D721Med (cell line): ENCODE measurements around the gene IRAK1.

Experiments used
- DNase-seq: peaks from one replicate; pipeline ENCODE4 v3.0.0; 2011; ENCODE audit warnings: low spot score; ENCODE audit not compliant: insufficient read length
- FAIRE-seq: peaks from 2 replicates; lab custom pipeline; 2011; peaks lifted over from hg19 to GRCh38; lab: Jason Lieb, UNC
- CTCF ChIP-seq: IDR thresholded peaks from 2 replicates; pipeline ENCODE4 v1.5.1; 2012; ENCODE audit warnings: mild to moderate bottlenecking, control low read depth; ENCODE audit not compliant: insufficient read depth; ENCODE audit errors: missing control alignments

Gene IRAK1

GRCh38 chrX:154049209-154050112 is 29.8 kb upstream of the IRAK1 start:
- TF ChIP-seq CTCF: no peak
- no peak for DNase-seq

DNA sequence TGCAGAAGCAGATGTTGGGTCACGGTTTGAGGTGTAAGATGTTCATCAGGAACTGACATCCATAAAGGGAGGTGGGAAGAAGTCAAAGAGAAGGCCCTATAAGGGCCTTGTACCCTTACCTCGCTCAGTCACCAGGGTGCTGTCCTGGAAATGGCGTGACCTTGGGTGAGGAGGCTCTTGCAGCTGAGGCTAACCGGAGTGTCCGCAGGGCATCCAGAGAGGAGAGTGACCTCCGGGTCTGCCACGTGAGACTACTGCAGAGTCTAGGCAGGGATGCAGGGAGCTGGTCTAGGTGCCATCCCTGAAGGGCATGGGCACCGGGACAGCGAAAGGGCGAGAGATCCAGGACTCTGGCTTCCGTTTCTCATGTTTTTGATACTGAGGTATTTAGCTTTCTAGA is 28.7 kb upstream of the IRAK1 start:
- FAIRE-seq (no peak), DNase-seq (no peak)
- no peak for TF ChIP-seq CTCF

More at GRCh38 chrX:154049209-154050112, 29.8 kb upstream of the IRAK1 start:
- FAIRE-seq: no peak

- no peak for DNase-seq
- TF ChIP-seq CTCF: no peak
- no peak for FAIRE-seq
These were observed 27.4 kb upstream of the IRAK1 start for GRCh38 chrX:154046940-154047610.

DNA sequence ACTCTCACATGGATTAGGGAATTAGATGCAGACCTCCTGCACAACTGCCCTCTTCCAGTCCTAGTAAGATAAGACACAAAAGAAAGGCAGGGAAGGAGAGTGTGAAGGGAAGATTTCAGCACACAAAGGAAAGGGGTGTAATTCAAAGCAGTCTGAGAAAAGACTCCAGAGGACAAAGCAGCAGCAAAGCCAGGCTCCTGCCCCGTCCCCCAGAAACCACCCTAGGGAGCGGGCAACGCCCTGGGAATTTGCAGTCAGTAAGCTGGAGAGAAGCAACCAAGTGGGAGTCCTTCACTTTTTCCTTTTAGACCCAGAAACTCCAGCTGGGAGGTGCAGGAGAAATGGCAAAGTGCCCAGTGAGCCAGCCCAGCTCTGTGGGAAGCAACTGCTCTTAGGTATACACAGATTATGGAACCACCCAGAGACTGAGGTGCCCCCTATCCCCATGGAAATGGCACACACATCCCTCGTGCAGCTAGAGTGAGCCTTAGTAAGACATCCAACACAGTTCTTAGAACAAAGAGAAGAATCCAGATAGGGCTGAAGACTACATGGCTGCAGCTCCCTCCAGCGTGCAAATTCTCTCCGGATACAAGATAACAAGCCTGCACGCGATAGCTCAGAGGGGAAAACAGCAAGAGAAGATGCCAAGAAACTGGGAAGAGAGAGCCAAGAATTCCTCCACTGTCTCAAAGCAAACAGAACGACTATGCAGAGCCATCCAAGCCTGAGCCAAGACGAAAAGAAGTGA is 26.5 kb upstream of the IRAK1 start:
- no peak for FAIRE-seq

DNA sequence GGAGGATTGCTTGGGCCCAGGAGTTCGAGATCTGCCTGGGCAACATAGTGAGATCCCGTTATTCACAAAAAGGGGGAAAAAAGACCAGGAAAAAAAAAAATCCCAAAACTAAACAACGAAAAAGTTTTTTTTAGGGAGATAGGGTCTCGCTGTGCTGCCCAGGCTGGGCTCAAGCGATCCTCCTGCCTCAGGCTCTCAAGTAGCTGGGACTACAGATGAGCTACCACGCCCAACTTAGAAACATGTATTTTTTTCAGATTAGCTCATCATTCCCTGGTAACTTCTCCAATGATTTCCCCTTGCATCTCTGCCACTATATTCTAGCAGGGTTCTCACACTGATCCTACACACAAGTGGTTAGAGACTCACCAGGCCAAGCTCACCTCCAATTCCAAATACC is 24.4 kb upstream of the IRAK1 start:
- FAIRE-seq: no peak
- no peak for DNase-seq
- no peak for TF ChIP-seq CTCF

More for the DNA sequence above, 26.5 kb upstream of the IRAK1 start:
- no peak for TF ChIP-seq CTCF
- DNase-seq: no peak

DNA sequence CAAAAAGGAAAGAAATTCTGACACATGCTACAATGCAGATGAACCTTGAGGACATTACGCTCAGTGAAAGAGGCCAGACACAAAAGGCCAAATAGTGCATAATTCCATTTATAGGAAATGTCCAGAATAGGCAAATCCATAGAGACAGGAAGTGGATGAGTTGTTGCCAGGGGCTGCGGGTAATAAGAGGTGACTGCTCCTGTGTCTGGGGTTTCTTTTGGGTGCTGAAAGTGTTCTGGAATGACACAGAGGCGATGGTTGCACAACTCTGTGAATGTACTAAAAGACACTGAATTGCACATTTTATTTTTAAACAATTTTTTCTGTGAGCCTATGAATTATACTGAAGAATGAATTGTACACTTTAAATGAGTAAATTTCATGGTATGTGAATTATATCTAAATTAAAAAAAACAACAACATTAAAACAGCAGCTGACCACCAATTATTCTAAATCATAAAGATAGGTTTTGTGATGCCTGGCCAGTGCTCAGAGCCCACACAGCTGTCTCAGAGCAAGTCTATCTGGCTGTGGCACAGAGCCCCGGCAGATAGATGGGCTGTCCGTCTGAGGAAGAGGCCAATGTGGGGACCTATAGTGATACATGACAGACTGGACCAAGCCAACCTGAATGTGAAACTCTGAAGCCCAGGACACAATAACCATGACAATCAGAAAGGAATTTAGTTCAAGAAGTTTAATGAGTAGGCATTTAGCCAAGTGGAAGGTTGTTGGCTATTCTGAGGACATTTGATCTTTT is 23.5 kb upstream of the IRAK1 start:
- FAIRE-seq: no peak

More for the DNA sequence above, 23.5 kb upstream of the IRAK1 start:
- DNase-seq: no peak
- no peak for TF ChIP-seq CTCF
